T-helper 2 cell (primary cell): ENCODE results near the gene ZCCHC17.

Experiments
- DNase-seq, 5 experiments: peaks; one replicate each; pipeline versions ENCODE4 v3.0.0 to v3.0.0-alpha.2; 2012 to 2022

The ZCCHC17 gene

GRCh38 chr1:31397360-31398095, 100.7 kb downstream of the ZCCHC17 start:
- no peak for DNase-seq

- no peak for DNase-seq
Measured at GRCh38 chr1:31398246-31398645, 101.4 kb downstream of the ZCCHC17 start.

GRCh38 chr1:31399976-31400375, 103.1 kb downstream of the ZCCHC17 start:
- DNase-seq = no peak

GRCh38 chr1:31400393-31400792, 103.6 kb downstream of the ZCCHC17 start:
- DNase-seq = no peak

- DNase-seq = no peak
Measured at GRCh38 chr1:31401241-31401640, 104.4 kb downstream of the ZCCHC17 start.

GRCh38 chr1:31405578-31406245, 108.9 kb downstream of the ZCCHC17 start:
- DNase-seq = no peak

- no peak for DNase-seq
Measured at GRCh38 chr1:31407029-31407626, 110.3 kb downstream of the ZCCHC17 start.

- DNase-seq = no peak
Measured at GRCh38 chr1:31408788-31409318, 112.0 kb downstream of the ZCCHC17 start.

GRCh38 chr1:31409946-31410858, 113.4 kb downstream of the ZCCHC17 start:
- no peak for DNase-seq

GRCh38 chr1:31410871-31411270, 114.0 kb downstream of the ZCCHC17 start:
- DNase-seq = no peak

GRCh38 chr1:31412205-31412604, 115.4 kb downstream of the ZCCHC17 start:
- no peak for DNase-seq

GRCh38 chr1:31412732-31413404, 116.0 kb downstream of the ZCCHC17 start, which contains the start of gene SERINC2:
Gene SERINC2, plus strand, starts transcription at chr1:31413213. Its CDS starts 53 bp downstream, at chr1:31413266.
- no peak for DNase-seq

- no peak for DNase-seq
Measured at GRCh38 chr1:31413405-31414001, 116.7 kb downstream of the ZCCHC17 start.
